Measurements from ENCODE around the gene PRDM9. TPM values are rescaled to one million over a fixed set of nuclear protein-coding genes. Genes with fewer than 3 reads are reported as not detected.
"Not testable (repeated sequence)": the region's sequence is repeated elsewhere in the genome, so short reads cannot be mapped to it uniquely, and the experiment has no call there.

Gene PRDM9
- total RNA-seq, 1 experiment from 2014 or later: not detected

DNA sequence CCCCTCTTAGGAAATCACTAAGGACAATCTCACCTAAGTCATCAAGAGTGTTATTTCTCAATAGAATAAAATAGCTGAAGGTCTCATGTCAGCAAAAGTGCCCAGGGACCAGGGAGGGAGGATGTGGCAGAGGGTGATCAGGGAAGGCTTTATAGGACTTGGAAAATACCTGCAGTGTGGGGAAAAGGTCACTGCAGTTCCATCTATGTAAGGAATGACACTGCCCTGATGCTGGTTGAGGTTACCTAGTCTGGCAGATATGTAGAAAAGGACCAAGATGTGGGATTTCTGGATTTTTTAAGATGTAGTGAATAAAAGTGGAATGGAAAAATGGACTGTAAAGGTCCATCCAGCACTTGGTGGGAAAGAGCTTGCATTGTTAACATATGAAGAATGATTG is 18.3 kb downstream of the PRDM9 start:
- Histone ChIP-seq H3K9me3 (ENCODE audit: low read depth, low read length, poor library complexity, severe bottlenecking) (no peaks in the 10 kb centered on the region), H3K36me3 (ENCODE audit: insufficient read depth, low read length, poor library complexity, severe bottlenecking) (no peaks in the 10 kb centered on the region), H3K4me3 (ENCODE audit: low read depth, low read length, poor library complexity, severe bottlenecking) (no peak overlapping the region), H3K27ac (ENCODE audit: low read depth, low read length, poor library complexity, severe bottlenecking) (no peak overlapping the region), H3K4me1 (ENCODE audit: insufficient read depth, low read length, poor library complexity, severe bottlenecking) (no peaks in the 10 kb centered on the region), H3K27me3 (replicated peaks; ENCODE audit: insufficient read depth, low read depth, low read length, poor library complexity) (no peaks in the 10 kb centered on the region)
- ChIA-PET CTCF (no interaction called here), POLR2A (ENCODE audit: low non-redundant PET) (no interaction called here)
- DNase-seq (ENCODE audit: low spot score): no peak
- no TSS peak for BruUV-seq (replicated peaks)
- intact Hi-C loops (cut with micrococcal nuclease; ENCODE audit: unreplicated experiment): no loop called here
- no peak for TF ChIP-seq EZH2 (IDR thresholded peaks at IDR 0.05; ENCODE audit: borderline replicate concordance, low read depth, low read length, poor library complexity, severe bottlenecking)
- TF ChIP-seq, protein P1, sequence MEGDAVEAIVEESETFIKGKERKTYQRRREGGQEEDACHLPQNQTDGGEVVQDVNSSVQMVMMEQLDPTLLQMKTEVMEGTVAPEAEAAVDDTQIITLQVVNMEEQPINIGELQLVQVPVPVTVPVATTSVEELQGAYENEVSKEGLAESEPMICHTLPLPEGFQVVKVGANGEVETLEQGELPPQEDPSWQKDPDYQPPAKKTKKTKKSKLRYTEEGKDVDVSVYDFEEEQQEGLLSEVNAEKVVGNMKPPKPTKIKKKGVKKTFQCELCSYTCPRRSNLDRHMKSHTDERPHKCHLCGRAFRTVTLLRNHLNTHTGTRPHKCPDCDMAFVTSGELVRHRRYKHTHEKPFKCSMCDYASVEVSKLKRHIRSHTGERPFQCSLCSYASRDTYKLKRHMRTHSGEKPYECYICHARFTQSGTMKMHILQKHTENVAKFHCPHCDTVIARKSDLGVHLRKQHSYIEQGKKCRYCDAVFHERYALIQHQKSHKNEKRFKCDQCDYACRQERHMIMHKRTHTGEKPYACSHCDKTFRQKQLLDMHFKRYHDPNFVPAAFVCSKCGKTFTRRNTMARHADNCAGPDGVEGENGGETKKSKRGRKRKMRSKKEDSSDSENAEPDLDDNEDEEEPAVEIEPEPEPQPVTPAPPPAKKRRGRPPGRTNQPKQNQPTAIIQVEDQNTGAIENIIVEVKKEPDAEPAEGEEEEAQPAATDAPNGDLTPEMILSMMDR (conservative IDR thresholded peaks at IDR 0.05; ENCODE audit: low read depth, low read length): no peak

DNA sequence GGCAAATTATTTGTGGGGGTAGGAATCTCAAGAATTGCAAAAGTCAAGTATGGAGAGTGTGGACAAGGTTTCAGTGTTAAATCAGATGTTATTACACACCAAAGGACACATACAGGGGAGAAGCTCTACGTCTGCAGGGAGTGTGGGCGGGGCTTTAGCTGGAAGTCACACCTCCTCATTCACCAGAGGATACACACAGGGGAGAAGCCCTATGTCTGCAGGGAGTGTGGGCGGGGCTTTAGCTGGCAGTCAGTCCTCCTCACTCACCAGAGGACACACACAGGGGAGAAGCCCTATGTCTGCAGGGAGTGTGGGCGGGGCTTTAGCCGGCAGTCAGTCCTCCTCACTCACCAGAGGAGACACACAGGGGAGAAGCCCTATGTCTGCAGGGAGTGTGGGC is 19.2 kb downstream of the PRDM9 start:
- POLR2A ChIA-PET (ENCODE audit: low non-redundant PET); H3K4me1 ChIP-seq (ENCODE audit: insufficient read depth, low read length, poor library complexity, severe bottlenecking); CTCF ChIA-PET; H3K27ac ChIP-seq (ENCODE audit: low read depth, low read length, poor library complexity, severe bottlenecking); H3K27me3 ChIP-seq (replicated peaks; ENCODE audit: insufficient read depth, low read depth, low read length, poor library complexity); H3K4me3 ChIP-seq (ENCODE audit: low read depth, low read length, poor library complexity, severe bottlenecking); H3K9me3 ChIP-seq (ENCODE audit: low read depth, low read length, poor library complexity, severe bottlenecking); H3K36me3 ChIP-seq (ENCODE audit: insufficient read depth, low read length, poor library complexity, severe bottlenecking); intact Hi-C loops (cut with micrococcal nuclease; ENCODE audit: unreplicated experiment); BruUV-seq (replicated peaks): not testable (repeated sequence)
- DNase-seq (ENCODE audit: low spot score): peak; percentile 2

DNA sequence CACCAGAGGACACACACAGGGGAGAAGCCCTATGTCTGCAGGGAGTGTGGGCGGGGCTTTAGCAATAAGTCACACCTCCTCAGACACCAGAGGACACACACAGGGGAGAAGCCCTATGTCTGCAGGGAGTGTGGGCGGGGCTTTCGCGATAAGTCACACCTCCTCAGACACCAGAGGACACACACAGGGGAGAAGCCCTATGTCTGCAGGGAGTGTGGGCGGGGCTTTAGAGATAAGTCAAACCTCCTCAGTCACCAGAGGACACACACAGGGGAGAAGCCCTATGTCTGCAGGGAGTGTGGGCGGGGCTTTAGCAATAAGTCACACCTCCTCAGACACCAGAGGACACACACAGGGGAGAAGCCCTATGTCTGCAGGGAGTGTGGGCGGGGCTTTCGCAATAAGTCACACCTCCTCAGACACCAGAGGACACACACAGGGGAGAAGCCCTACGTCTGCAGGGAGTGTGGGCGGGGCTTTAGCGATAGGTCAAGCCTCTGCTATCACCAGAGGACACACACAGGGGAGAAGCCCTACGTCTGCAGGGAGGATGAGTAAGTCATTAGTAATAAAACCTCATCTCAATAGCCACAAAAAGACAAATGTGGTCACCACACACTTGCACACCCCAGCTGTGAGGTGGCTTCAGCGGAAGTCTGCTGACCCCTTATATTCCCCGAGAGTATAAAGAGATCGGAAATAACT is 20.0 kb downstream of the PRDM9 start:
- H3K9me3 ChIP-seq (ENCODE audit: low read depth, low read length, poor library complexity, severe bottlenecking); H3K4me3 ChIP-seq (ENCODE audit: low read depth, low read length, poor library complexity, severe bottlenecking); BruUV-seq (replicated peaks); intact Hi-C loops (cut with micrococcal nuclease; ENCODE audit: unreplicated experiment); DNase-seq (ENCODE audit: low spot score); H3K27ac ChIP-seq (ENCODE audit: low read depth, low read length, poor library complexity, severe bottlenecking); CTCF ChIA-PET; POLR2A ChIA-PET (ENCODE audit: low non-redundant PET); H3K27me3 ChIP-seq (replicated peaks; ENCODE audit: insufficient read depth, low read depth, low read length, poor library complexity); H3K36me3 ChIP-seq (ENCODE audit: insufficient read depth, low read length, poor library complexity, severe bottlenecking); H3K4me1 ChIP-seq (ENCODE audit: insufficient read depth, low read length, poor library complexity, severe bottlenecking): not testable (repeated sequence)

DNA sequence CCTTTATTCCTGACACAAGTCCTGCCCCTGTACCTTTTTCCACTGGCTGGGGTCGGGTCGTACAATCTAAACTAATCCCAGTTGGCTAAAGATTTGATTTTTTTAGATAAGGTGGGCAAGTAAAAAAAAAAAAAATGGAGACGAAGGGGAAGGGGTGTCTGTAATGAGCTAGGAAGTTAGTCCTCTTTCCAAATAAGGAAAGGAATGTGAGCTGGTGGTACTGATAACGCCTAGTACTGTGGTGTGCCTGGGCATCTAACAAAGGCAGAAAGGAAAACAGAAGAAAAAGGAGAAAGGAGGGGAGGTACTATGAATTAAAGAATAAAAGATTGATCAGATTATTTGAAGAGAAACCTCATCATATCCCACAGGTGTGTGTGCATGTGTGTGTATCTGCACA is 21.3 kb downstream of the PRDM9 start:
- ChIA-PET CTCF (no interaction called here), POLR2A (ENCODE audit: low non-redundant PET) (no interaction called here)
- no peak overlapping the region for H3K27ac ChIP-seq (ENCODE audit: low read depth, low read length, poor library complexity, severe bottlenecking)
- BruUV-seq (replicated peaks): no TSS peak
- TF ChIP-seq EZH2 (IDR thresholded peaks at IDR 0.05; ENCODE audit: borderline replicate concordance, low read depth, low read length, poor library complexity, severe bottlenecking): no peak
- TF ChIP-seq, protein P1 (conservative IDR thresholded peaks at IDR 0.05; ENCODE audit: low read depth, low read length): no peak
- no peak for DNase-seq (ENCODE audit: low spot score)
- no peaks in the 10 kb centered on the region for H3K36me3 ChIP-seq (ENCODE audit: insufficient read depth, low read length, poor library complexity, severe bottlenecking)
- intact Hi-C loops (cut with micrococcal nuclease; ENCODE audit: unreplicated experiment): no loop called here
- H3K4me1 ChIP-seq (ENCODE audit: insufficient read depth, low read length, poor library complexity, severe bottlenecking): no peaks in the 10 kb centered on the region
- no peaks in the 10 kb centered on the region for H3K27me3 ChIP-seq (replicated peaks; ENCODE audit: insufficient read depth, low read depth, low read length, poor library complexity)
- no peaks in the 10 kb centered on the region for H3K9me3 ChIP-seq (ENCODE audit: low read depth, low read length, poor library complexity, severe bottlenecking)
- no peak overlapping the region for H3K4me3 ChIP-seq (ENCODE audit: low read depth, low read length, poor library complexity, severe bottlenecking)
